ENCODE data around the gene MAP4.

Gene MAP4

GRCh38 chr3:47863391-47864128, 152.7 kb downstream of the MAP4 start:
- no peak for DNase-seq (ENCODE audit: low read depth)

GRCh38 chr3:47859956-47860605, 156.1 kb downstream of the MAP4 start:
- no peak for DNase-seq (ENCODE audit: low read depth)

GRCh38 chr3:47857151-47857550, 159.1 kb downstream of the MAP4 start:
- no peak for DNase-seq (ENCODE audit: low read depth)

- DNase-seq (ENCODE audit: low read depth) = no peak
Measured at GRCh38 chr3:47856669-47857068, 159.5 kb downstream of the MAP4 start.

- no peak for DNase-seq (ENCODE audit: low read depth)
Measured at GRCh38 chr3:47855461-47856383, 160.5 kb downstream of the MAP4 start.

GRCh38 chr3:47854720-47855455, 161.3 kb downstream of the MAP4 start:
- no peak for DNase-seq (ENCODE audit: low read depth)

GRCh38 chr3:47854267-47854666, 161.9 kb downstream of the MAP4 start:
- DNase-seq (ENCODE audit: low read depth) = no peak

GRCh38 chr3:47852604-47853602, 163.3 kb downstream of the MAP4 start:
- no peak for DNase-seq (ENCODE audit: low read depth)

- no peak for DNase-seq (ENCODE audit: low read depth)
Measured at GRCh38 chr3:47851888-47852603, 164.2 kb downstream of the MAP4 start.

- DNase-seq (ENCODE audit: low read depth) = no peak
Measured at GRCh38 chr3:47850564-47851410, 165.4 kb downstream of the MAP4 start.

GRCh38 chr3:47849699-47850563, 166.3 kb downstream of the MAP4 start:
- DNase-seq (ENCODE audit: low read depth) = no peak

GRCh38 chr3:47849186-47849698, 167.0 kb downstream of the MAP4 start:
- no peak for DNase-seq (ENCODE audit: low read depth)

- no peak for DNase-seq (ENCODE audit: low read depth)
Measured at GRCh38 chr3:47848599-47849117, 167.6 kb downstream of the MAP4 start.

- DNase-seq (ENCODE audit: low read depth) = no peak
Measured at GRCh38 chr3:47847801-47848518, 168.3 kb downstream of the MAP4 start.

GRCh38 chr3:47847260-47847659, 169.0 kb downstream of the MAP4 start:
- no peak for DNase-seq (ENCODE audit: low read depth)

- no peak for DNase-seq (ENCODE audit: low read depth)
Measured at GRCh38 chr3:47846880-47847248, 169.4 kb downstream of the MAP4 start.

Measured in stromal cell of bone marrow (primary cell).